Stimulated activated CD4-positive, alpha-beta T cell treated with anti-CD3 and anti-CD28 coated beads, Interleukin-1b, Interleukin-23, amount 100 ng/mL, for 1 hour (primary cell): ENCODE results near the gene LHCGR.

Experiments
- DNase-seq, 2 donors: peaks; one replicate each; pipeline ENCODE4 v3.0.0-alpha.2; 2020; ENCODE audit warnings: low read depth in 2 of 2

The LHCGR gene

GRCh38 chr2:48755473-48755872 is at the start of gene LHCGR:
Gene LHCGR, minus strand, starts transcription at chr2:48755724. Its CDS starts 53 bp downstream, at chr2:48755671.
- no peak for DNase-seq

GRCh38 chr2:48799601-48800000 is 44.1 kb upstream of the LHCGR start:
- DNase-seq: no peak

DNA sequence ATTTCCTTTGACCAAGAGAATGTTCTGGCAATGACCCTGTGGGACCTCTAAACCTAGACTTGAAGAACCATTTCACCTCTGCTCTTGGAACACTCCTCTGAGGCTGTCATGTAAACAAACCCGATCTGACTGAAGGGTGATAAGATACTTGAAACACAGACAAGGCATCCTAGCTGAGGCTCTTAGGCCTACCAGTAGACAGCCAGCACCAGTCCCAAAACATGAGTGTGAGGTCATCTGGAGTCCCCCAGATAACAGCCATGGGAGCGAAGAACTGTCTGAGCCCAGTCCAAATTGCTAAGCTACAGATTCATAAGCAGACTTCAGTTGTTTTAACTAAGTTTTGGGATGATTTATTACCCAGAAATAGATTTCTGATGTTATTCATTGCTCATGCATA is 39.5 kb upstream of the LHCGR start:
- DNase-seq: no peak

GRCh38 chr2:48793671-48794070 is 38.1 kb upstream of the LHCGR start:
- no peak for DNase-seq

- DNase-seq: no peak
These were observed 36.5 kb upstream of the LHCGR start for GRCh38 chr2:48792030-48792429.

DNA sequence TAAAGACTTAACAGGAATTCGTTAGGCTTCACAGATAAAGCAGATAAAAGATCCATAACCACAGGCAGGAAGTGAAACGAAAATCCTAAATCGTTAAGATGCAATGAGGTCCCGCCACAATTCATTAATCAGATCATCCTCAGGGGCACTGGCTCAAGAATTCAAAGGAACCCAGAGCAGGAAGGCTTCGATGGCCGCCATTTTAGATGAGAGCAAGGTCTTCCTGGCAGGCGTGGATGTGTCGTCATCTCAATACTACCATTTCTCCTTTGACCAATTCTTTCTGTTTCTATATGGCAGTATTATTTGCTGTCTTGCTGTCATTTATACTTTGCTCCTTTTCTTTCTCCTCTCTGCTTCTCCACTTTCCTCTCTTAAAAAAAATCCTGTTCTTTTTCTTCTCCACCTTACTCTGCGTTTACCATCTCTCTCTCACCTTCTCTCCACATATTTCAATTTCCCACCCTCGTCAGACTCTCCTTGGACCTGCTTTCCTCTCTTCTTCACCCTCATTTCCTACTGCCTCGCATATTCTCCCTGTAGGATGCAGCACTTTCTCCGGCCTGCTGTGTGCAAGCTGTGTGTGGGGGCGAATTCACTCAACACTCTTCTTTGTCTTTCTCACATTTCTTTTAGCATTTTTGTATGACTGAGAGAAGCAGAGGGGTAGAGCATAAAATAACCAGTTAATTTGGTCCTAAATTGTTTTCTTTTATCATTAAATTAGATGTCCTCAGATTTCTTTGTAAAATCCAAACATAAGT is 35.1 kb upstream of the LHCGR start:
- DNase-seq: no peak

DNA sequence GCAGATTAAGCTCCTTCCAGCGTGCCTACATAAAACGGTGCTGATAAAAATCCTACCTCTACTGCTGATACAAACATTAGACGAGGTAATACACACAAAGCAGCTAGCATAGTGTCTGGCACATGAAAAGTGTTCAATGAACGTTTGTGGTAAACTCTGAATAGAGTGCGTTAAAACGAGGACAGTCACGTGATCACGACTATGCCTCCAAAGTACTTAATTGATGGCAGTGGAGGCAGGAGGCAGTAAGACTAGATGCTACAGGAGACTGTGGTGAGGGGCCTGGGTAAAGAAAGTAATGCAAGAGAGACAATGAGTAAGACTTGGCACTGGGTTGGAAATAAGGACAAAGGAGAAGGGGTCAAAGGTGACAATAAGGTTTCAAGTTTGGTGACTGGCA is 32.1 kb upstream of the LHCGR start:
- DNase-seq: no peak

DNA sequence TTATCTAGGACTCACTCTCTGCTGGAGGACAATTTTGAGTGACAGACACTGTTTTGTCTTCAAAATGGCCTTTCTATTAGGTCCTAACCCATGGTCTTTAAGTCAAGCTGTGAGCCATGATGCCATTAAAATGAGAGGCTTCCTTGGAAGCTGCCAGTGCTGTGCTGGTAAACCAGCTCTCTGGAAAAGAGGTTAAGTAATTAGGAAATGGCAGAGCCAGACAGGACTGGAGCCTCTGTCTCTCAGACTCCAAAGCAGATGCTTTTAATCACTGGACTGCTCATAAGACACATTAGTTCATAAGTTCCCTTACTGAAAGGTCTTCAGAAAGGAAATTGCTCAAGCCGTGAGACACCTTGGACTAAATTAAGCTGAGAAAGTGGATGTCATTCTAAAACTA is 25.8 kb upstream of the LHCGR start:
- DNase-seq: no peak

DNA sequence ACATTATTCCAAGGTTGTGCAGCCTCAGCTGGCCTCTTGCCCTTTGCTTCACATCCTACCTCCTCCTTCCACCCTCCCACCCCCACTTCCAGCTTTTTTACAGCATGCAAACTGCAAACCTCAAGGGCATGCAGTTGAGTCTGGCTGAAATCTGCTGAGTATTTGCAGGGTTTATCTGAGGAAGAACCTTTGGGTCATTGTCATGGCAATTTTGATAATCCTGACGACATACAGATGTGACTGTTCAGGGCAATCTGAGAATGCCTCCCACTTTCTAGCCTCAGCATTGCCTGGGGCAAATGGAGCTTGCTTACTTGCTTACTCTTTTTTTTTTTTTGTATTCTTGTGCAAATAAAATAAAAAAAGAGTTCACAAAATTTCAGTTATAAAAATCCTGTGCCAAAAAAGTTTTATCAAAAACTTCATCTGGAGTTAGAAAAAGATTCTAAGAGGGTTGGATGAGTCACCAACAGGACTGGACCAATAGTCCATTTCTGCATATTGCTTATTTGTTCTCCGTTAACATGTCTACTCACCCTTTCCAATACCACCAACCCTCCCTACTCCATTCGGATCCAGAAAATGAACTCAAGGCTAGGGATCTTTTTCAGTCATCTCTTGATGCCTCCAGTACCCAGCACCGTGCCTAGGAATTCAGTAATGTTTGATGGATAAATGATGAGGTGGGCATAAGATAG is 23.6 kb upstream of the LHCGR start:
- DNase-seq: no peak

DNA sequence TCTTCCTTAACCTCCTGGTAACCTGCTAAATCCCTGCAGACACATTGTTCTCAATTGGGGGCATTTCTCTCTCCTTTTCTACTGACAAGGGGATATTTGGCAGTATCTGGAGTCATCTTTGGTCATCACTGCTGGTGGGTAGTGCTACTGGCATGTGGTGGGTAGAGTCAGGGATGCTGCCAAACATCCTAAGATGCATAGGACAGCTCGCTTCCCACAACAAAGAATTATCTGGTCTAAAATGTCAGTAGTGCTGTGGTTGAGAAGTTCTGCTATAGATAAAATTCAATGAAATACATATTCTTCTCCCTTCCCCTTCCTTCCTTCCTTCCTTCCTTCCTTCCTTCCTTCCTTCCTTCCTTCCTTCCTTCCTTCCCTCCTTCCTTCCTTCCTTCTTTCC is 18.7 kb upstream of the LHCGR start:
- no peak for DNase-seq

DNA sequence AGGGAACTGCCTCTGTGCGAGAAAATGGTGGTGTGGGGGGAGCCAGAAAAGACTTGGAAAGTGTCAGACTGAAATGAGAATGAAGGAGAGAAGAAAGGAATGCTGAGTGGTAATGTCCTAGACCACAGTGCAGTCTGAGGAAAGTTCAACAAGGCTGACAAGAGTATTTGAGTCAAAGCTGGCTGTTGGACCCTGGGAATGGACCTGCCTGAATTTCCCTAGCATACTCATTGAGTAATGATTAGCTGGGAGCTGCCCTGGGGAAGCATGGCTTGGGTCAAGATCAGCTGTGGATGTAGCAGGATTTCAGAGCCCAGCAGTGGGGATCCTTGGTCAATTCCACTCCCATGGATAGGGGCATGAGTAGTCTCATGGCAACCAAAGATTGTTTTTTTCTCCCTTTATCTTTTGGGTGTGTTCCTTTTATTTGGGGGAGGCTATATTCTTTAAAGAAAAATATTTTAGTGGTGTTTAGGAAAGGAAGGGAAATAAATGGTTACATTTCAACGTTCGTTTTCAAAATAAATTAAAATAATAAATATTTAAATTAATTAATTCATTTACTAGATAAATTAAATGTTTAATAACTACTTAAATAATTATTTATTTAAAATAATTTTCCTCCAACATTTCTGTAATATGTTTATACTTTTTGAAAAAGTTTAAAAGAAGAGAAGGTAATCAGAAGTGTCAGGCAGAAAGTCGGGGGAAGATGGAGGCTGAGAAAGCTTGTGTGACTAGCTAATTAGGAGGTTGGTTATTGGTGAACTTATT is 15.9 kb upstream of the LHCGR start:
- DNase-seq: no peak

DNA sequence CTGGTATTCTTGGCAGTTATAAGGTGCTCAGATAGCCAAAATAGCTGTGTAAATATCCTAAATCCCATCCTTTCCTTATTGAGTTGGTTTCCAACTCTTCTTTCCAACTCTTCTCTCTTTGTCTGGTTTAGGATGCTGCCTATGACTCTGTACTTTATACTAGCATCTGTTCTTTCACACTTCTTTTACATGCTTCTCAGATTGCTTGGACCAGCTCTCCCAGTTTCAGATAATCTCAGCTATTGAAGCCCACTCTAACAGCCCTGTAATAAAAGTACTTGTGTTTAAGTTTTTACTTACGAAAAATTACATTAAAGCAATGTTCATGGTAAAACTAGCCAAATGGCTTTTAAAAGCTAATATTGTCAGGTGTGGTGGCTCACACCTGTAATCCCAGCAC is 14.7 kb upstream of the LHCGR start:
- no peak for DNase-seq

DNA sequence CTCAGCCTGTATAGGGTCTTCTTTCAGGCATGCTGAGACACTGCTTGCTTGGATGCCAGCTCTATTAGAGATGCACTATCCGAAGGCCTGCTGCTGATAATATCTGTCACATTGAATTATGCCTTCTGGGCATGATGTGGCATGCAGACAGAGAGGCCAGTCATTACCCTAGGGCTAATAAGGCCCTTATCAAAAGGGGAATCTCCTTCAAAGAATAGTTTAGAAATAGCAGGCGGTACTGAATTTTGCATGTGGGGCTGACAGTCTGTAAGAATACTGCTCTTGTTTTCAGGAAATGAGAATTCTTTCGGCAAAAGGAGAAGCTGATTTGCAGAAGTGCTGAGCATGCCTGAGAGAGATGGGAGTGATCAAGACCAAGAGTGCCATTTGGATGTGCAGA is 13.1 kb upstream of the LHCGR start:
- DNase-seq: no peak

- no peak for DNase-seq
These were observed 11.8 kb upstream of the LHCGR start for GRCh38 chr2:48767330-48767729.

- no peak for DNase-seq
These were observed 5.3 kb upstream of the LHCGR start for GRCh38 chr2:48760826-48761225.

DNA sequence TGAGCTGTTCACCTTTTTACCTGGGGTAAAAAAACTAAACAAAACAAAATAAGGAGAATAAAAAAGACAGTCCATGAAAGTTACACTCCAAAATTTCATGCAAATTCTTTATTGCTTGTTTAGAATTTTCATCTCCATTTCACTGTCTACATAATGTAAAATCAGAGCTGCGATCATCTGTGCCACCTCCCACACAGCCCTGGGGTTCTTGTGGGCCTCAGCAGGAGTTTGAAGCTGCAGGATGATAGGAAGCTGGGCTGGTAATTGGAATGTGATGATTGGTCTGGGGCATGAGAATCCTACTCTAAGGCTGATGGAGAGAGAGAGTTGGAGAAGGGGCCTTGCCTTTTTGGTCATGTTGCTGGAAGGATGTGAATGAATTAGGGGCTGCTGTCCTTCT is 4.2 kb upstream of the LHCGR start:
- DNase-seq: no peak

DNA sequence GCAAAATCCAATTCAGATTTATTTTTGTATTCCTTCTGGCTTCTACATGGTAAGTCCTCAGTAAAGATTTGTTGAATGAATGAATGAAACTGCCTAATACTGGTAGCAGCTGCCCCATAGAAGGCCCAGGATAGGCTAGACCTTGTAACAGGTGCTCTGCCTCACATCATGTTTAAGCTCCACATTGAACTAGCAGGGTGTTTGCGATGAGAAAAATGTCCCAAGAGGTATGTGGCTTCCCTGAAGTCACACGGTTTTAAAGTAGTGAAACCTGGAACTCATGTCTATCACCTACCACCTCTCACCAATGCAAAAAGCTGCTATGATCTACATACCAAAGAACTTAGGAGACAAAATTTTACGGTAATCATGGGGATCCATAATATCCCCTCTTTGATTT is 765 bp upstream of the LHCGR start:
- no peak for DNase-seq

GRCh38 chr2:48754874-48755273 is 650 bp downstream of the LHCGR start:
- DNase-seq: no peak

DNA sequence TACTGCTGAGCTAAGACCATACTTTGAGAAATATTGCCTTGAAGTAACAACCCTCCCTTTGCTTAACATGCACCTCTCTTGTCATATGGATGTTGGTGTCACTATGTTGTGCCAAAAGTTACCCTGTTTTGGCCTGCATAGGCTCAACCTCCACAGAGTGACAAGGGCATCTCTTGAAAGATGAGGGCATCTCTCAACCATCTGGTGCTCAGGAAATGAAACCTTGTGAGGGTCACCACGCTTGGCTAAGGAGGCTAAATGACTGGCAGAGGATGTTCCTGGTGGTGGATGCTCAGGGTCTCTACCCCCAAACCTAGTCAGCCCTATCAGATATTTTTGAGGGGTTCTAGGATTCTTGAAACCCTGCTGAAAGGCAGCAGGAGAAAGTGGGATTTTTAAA is 2.3 kb downstream of the LHCGR start:
- DNase-seq: no peak

- no peak for DNase-seq
These were observed 5.3 kb downstream of the LHCGR start for GRCh38 chr2:48750128-48750739.

DNA sequence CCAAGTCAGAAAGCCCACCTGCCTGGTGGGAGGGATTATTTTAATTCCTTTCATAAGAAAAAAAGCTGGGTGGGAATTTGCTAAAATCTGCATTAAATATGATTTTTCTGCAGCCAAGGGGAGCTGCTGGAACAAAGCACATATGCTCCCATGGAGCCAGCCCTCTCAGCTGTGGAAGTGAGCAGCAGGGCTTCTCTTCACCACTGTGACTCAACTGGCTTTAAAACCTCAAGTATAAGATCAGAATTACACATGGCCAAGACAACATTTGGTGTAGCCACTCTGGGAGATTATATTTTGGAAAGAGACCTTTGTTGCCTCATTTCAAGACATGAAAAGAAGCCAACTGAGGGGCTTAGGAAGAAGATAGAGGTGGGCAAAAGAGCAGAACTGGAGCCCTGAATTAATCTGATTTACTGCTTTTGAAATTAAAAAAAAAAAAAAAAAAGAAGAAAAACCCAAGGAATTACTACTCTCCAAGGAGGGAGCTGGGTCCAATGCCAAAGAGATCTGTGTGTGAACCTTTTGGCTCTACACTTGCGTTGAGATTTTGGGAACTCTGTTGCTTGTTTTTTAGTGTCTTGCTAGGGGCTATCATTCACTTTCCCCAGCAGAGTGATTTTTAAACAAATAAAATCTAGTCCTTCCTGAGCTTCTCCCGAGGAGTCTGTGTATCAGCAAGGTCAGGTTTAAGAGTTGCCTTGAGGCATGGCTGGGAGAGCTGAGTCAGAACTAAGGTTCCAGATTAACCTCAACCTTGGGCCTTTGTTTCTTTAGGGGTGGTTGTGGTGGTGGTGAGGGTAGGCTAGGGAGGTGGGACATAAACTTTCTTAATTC is 6.0 kb downstream of the LHCGR start:
- no peak for DNase-seq
